A673 (cell line): ENCODE measurements around the gene METRN. TPM values are rescaled to one million over a fixed set of nuclear protein-coding genes. Genes with fewer than 3 reads are reported as not detected.
"Not testable (repeated sequence)": the region's sequence is repeated elsewhere in the genome, so short reads cannot be mapped to it uniquely, and the experiment has no call there.

Source experiments
- BruUV-seq: library from RNA; stranded (reverse); fragments of 400-500 nt; replicated peaks from 2 replicates; lab custom pipeline; 2021; lab: Mats Ljungman, UMichigan
- CTCF ChIA-PET: fragments of 300-600 bp; sonication (Branson Sonifier 250); formaldehyde crosslinking; loops from one replicate; lab custom pipeline; 2022; ENCODE audit warnings: antibody characterized with exemption; lab: Charles Lee
- POLR2A ChIA-PET: fragments of 300-600 bp; sonication (Branson Sonifier 250); formaldehyde crosslinking; loops from one replicate; lab custom pipeline; 2022; ENCODE audit warnings: antibody characterized with exemption; ENCODE audit not compliant: low non-redundant PET; lab: Charles Lee
- DNase-seq: peaks from one replicate; pipeline ENCODE4 v3.0.0-alpha.2; 2015; ENCODE audit warnings: low spot score
- H3K27ac ChIP-seq: fragments of 200-600 bp; sonication (generic); 2 replicates; pipeline ENCODE4 v1.5.1; 2016; ENCODE audit warnings: mixed run types, low read depth, mild to moderate bottlenecking, mixed read lengths, antibody characterized with exemption, low read length; ENCODE audit not compliant: poor library complexity, severe bottlenecking
- H3K27me3 ChIP-seq: fragments of 200-600 bp; sonication (generic); replicated peaks from 2 replicates; pipeline ENCODE4 v1.6.1; 2017; ENCODE audit warnings: mixed run types, low read depth, mild to moderate bottlenecking, mixed read lengths, antibody characterized with exemption, low read length; ENCODE audit not compliant: insufficient read depth, poor library complexity
- H3K36me3 ChIP-seq: fragments of 200-600 bp; sonication (generic); 2 replicates; pipeline ENCODE4 v1.6.1; 2016; ENCODE audit warnings: mixed run types, mild to moderate bottlenecking, mixed read lengths, antibody characterized with exemption, low read length; ENCODE audit not compliant: insufficient read depth, poor library complexity, severe bottlenecking
- H3K4me1 ChIP-seq: fragments of 200-600 bp; sonication (generic); 2 replicates; pipeline ENCODE4 v1.6.1; 2017; ENCODE audit warnings: mixed run types, mild to moderate bottlenecking, mixed read lengths, antibody characterized with exemption, low read length; ENCODE audit not compliant: insufficient read depth, poor library complexity, severe bottlenecking
- H3K4me3 ChIP-seq: fragments of 200-600 bp; sonication (generic); 2 replicates; pipeline ENCODE4 v1.5.1; 2016; ENCODE audit warnings: low read depth, mixed run types, mild to moderate bottlenecking, mixed read lengths, low read length; ENCODE audit not compliant: poor library complexity, severe bottlenecking
- H3K9me3 ChIP-seq: fragments of 200-600 bp; sonication (generic); 2 replicates; pipeline ENCODE4 v1.6.1; 2016; ENCODE audit warnings: mixed run types, low read depth, mild to moderate bottlenecking, mixed read lengths, antibody characterized with exemption, low read length; ENCODE audit not compliant: poor library complexity, severe bottlenecking
- CTCF ChIP-seq: fragments of 300-800, 200-600 bp; sonication (generic); conservative IDR thresholded peaks from 2 replicates; pipeline ENCODE4 v1.5.1; 2017; ENCODE audit warnings: low read depth, mild to moderate bottlenecking, antibody characterized with exemption, low read length, moderate library complexity, mixed read lengths
- EZH2 ChIP-seq: fragments of 200-600 bp; sonication (generic); IDR thresholded peaks from 2 replicates; pipeline ENCODE4 v1.6.1; 2017; ENCODE audit warnings: borderline replicate concordance, low read depth, mild to moderate bottlenecking, mixed read lengths, antibody characterized with exemption, low read length; ENCODE audit not compliant: poor library complexity, severe bottlenecking
- intact Hi-C: fragments of 100-400 bp; cut with micrococcal nuclease; formaldehyde crosslinking; loops from one replicate; pipeline ENCODE4 v1.10.0; 2022; ENCODE audit not compliant: unreplicated experiment
- total RNA-seq: library from RNA; stranded (reverse); gene quantifications from 2 replicates; pipeline ENCODE4 v1.2.3, GENCODE V29; 2021

Gene METRN
- total RNA-seq, 1 experiment from 2014 or later = 0.86 TPM

- no peak for DNase-seq
- TF ChIP-seq CTCF (no peak), EZH2 (no peak)
- intact Hi-C loops = loop anchor here (5.0 kb wide), 1 partner anchor 295 kb away; no protein-coding TSS in a partner anchor
- Histone ChIP-seq H3K27ac (no peak overlapping the region), H3K27me3 (peaks cover 2% of the 10 kb centered on the region), H3K4me1 (peaks cover 18% of the 10 kb centered on the region), H3K36me3 (peaks cover 13% of the 10 kb centered on the region), H3K4me3 (no peak overlapping the region), H3K9me3 (no peaks in the 10 kb centered on the region)
- CTCF ChIA-PET = no interaction called here
- POLR2A ChIA-PET = no interaction called here
- no TSS peak for BruUV-seq
Measured at GRCh38 chr16:687499-687898, 27.4 kb upstream of the METRN start.

GRCh38 chr16:689175-689897 is 25.6 kb upstream of the METRN start:
- Histone ChIP-seq H3K9me3 (no peaks in the 10 kb centered on the region), H3K4me3 (peak overlapping the region; percentile 89), H3K27ac (peak overlapping the region; percentile 82), H3K36me3 (peaks cover 4% of the 10 kb centered on the region), H3K4me1 (peaks cover 12% of the 10 kb centered on the region), H3K27me3 (peaks cover 19% of the 10 kb centered on the region)
- TF ChIP-seq CTCF (no peak), EZH2 (no peak)
- intact Hi-C loops = loop anchor here (5.0 kb wide), 1 partner anchor 297 kb away; no protein-coding TSS in a partner anchor
- POLR2A ChIA-PET = no interaction called here
- DNase-seq = no peak
- CTCF ChIA-PET = no interaction called here
- BruUV-seq = no TSS peak

- POLR2A ChIA-PET, H3K36me3 ChIP-seq, BruUV-seq, CTCF ChIA-PET, DNase-seq, H3K4me3 ChIP-seq, H3K27ac ChIP-seq, intact Hi-C loops, H3K9me3 ChIP-seq: not testable (repeated sequence)
- Histone ChIP-seq H3K27me3 (peaks cover 34% of the 10 kb centered on the region), H3K4me1 (peaks cover 22% of the 10 kb centered on the region)
Measured at GRCh38 chr16:691242-691641, 23.7 kb upstream of the METRN start.
